GM12873 (cell line): ENCODE measurements around the gene HSD11B2.

Experiments used
- TF ChIP-seq, protein P1 (sequence below): IDR thresholded peaks from 2 replicates; pipeline ENCODE4 v1.5.1; 2012; ENCODE audit warnings: low read depth, mild to moderate bottlenecking, moderate library complexity, low read length, control low read depth; ENCODE audit not compliant: insufficient read depth; ENCODE audit errors: missing control alignments

Gene HSD11B2

GRCh38 chr16:67398546-67399217, 32.2 kb upstream of the HSD11B2 start:
- TF ChIP-seq, protein P1, sequence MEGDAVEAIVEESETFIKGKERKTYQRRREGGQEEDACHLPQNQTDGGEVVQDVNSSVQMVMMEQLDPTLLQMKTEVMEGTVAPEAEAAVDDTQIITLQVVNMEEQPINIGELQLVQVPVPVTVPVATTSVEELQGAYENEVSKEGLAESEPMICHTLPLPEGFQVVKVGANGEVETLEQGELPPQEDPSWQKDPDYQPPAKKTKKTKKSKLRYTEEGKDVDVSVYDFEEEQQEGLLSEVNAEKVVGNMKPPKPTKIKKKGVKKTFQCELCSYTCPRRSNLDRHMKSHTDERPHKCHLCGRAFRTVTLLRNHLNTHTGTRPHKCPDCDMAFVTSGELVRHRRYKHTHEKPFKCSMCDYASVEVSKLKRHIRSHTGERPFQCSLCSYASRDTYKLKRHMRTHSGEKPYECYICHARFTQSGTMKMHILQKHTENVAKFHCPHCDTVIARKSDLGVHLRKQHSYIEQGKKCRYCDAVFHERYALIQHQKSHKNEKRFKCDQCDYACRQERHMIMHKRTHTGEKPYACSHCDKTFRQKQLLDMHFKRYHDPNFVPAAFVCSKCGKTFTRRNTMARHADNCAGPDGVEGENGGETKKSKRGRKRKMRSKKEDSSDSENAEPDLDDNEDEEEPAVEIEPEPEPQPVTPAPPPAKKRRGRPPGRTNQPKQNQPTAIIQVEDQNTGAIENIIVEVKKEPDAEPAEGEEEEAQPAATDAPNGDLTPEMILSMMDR, result no peak

GRCh38 chr16:67399218-67399733, 31.6 kb upstream of the HSD11B2 start:
- TF ChIP-seq, protein P1, result peak; percentile 80

GRCh38 chr16:67399749-67400704, 30.9 kb upstream of the HSD11B2 start:
- TF ChIP-seq, protein P1, result no peak

DNA sequence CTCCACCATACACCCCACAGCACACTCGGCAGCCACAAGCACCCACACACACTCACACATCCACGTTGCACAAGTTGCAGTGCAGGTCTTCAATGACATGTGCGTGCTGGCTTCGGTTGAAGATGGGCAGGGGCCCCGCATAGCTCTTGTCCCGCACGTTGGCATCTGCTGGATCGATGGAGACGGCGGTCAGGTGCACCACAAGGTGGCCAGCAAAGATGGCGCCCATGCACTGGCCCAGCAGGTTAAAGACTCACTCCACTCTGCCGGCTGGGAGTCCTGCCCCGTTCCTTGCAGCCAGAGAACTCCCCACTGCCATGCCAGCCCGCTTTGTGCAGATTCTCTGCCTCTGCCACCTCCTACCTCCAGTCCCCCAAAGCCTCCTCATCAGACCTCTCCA, 30.0 kb upstream of the HSD11B2 start:
- TF ChIP-seq, protein P1, result no peak

- TF ChIP-seq, protein P1, result no peak
Observed at GRCh38 chr16:67403976-67404555, 26.9 kb upstream of the HSD11B2 start.

GRCh38 chr16:67404740-67405226, 26.1 kb upstream of the HSD11B2 start:
- TF ChIP-seq, protein P1, result no peak

- TF ChIP-seq, protein P1, result no peak
Observed at GRCh38 chr16:67405336-67405735, 25.6 kb upstream of the HSD11B2 start.
